Smooth muscle cell of trachea (primary cell): ENCODE data around the gene CPVL. TPM values are rescaled to one million over a fixed set of nuclear protein-coding genes. Genes with fewer than 3 reads are reported as not detected.

Source experiments
- total RNA-seq: library from RNA; depleted of rRNA; stranded (reverse); fragments of >200 nt; gene quantifications from 2 replicates; pipeline ENCODE4 v1.2.1, GENCODE V29; 2014

CPVL gene
- 0.66 and 0.73 TPM in 2 replicates for total RNA-seq

DNA sequence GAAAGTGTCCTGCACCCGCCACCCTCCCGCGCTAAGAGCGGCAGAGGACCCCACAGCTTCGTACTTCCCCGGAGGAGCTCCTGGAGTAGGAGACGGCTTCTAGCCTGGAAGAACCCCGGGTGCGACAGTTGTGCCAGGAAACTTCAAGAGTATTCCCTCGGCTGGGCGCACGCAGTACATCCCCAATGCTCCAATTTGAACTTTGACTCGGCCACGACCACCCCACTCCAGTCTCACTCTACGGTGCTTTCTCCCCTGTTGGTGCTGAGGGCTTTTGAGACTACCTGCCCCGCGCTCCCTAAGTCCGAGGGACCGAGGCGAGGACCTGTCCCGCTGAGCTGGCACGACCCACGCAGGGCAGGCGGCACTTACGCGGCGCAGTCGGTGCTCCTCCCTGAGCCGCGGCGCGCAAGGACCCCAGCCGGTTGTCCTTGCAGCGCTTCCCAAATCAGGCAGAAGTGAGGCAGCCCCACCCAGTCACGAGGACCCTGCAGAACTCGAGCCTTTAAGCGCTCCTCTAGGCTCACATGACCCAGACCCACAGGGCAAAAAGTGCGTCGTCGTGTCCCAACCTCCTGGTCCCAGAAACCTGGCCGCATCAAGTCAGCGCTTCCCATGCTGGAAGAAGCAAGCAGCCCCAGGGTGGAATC is at the start of gene CPVL:
Gene CPVL (minus strand): TSS at position 481 of the 650 bp plus-strand sequence. CDS start 25,476 bp downstream, outside the sequence.

DNA sequence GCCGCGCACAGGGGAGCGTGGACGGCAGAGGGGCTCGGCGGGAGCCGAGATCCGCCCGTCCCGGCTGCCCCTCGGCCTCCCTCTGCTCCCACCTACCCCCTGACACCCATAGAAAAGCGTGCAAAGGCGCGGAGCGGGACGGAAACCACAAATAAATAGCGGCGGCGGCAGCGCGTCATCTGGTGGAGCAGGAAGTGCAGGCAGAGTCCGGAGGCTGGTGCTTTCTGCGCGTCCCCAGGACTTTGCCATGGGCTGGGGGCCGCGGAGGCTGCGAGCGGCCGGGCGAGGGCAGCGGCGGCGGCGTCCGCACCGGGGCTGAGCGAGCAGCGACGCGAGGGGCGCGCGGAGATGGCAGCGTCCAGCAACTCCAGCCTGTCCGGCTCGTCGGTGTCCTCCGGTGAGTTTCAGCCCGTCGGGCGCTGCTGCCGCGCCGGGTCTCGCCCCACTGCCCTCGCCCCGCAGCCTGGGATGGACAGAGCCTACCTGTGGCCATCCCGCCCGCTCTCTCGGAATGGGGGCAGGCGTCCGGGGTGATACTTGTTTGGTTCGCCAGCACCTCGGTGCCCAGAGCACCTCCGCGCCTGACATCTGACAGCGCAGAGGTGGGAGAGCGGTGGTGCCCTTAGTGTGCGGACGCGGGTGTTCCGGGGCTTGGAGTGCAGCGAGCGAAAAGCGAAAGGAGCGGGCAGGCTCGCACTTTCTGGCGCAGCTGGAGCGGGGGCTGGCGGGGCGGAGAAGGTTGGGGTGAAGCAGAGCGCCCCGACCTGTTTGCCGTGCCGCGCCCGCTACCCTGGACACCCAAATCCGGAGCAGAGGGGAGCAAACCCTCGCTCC is 48.5 kb upstream of the CPVL start, which contains the start of gene CHN2:
Gene CHN2 (plus strand): TSS at position 182 of the 834 bp plus-strand sequence.

DNA sequence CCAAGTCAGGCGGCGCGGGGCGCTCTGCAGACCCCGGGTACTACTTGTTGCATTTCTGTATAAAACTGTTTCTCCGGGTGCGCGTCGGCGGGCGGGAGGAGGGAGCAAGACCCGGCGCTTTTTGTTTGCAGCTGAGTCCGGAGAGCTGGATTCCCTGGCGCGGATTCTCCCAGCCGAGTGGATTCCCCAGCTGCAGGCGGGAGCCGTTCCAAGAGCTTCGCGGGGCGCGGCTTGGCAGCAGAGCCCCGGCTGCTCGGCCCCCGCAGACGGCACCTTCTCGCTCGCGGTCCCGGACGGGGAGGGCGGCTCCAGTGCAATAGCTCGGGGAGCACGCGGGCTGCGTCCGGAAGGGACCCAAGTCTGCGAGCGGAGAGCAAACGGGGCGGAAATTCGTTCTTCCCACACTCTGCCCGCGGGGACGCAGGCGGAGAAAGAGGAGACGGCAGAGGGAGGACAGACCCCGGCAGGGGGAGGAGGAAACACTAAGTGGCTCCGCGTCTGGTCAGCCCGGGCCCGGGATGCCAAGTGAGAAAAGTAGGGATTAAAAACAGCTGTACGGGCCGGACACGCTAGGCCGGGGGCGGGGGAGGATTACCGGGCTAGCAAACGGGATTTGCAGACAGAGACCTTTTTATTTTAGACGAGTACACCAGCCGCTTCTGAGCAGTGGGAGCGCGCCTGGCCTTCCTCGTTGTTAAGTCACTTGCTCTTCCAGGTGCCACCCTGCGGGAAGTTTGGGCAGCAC is 187.9 kb downstream of the CPVL start, which contains the start of gene TRIL:
Gene TRIL (minus strand): TSS at position 96 of the 745 bp plus-strand sequence. CDS start 284 bp downstream, outside the sequence.

Other genes starting within 250 kb of the CPVL start
- 0.50 and 0.58 TPM in 2 replicates for gene TRIL, start 188.2 kb downstream of the CPVL start, total RNA-seq
- 0.17 and 0.29 TPM in 2 replicates for gene CHN2, start 48.2 kb upstream of the CPVL start, total RNA-seq